ENCODE measurements around the gene TASOR2. TPM values are rescaled to one million over a fixed set of nuclear protein-coding genes. Genes with fewer than 3 reads are reported as not detected.

The TASOR2 gene
- total and polyA plus RNA-seq, 9 of the 15 experiments (the other 6 are each of a cell fraction or from before 2014, with no cell fraction given): 12.7 to 75.3 (median 52.3) TPM

- TF ChIP-seq ETS2 (tag; IDR thresholded peaks at IDR 0.05; ENCODE audit: borderline replicate concordance, poor library complexity, severe bottlenecking) (no peak), HNRNPL (IDR thresholded peaks at IDR 0.05; ENCODE audit: low read depth, low read length) (no peak), ZHX1 (conservative IDR thresholded peaks at IDR 0.05; ENCODE audit: low read length) (no peak), ATF3 (IDR thresholded peaks at IDR 0.05) (peak; percentile 24; the same call in 1 of the 2 replicates), ATF3 (CRISPR knock-in tag; conservative IDR thresholded peaks at IDR 0.05) (no peak), ARID4B (CRISPR knock-in tag; IDR thresholded peaks at IDR 0.05) (peak; percentile 29; the same call in 1 of the 2 replicates), ZNF24 (IDR thresholded peaks at IDR 0.05) (no peak), KDM1A (IDR thresholded peaks at IDR 0.05) (peak in 1 of 2 experiments; percentile 16; a peak in 1 of 4 replicates), KDM5B (IDR thresholded peaks at IDR 0.05; ENCODE audit: insufficient replicate concordance, low read depth, low read length) (no peak), CBX1 (IDR thresholded peaks at IDR 0.05; ENCODE audit: low read depth) (peak; percentile 70), ZFPM2 (CRISPR knock-in tag; IDR thresholded peaks at IDR 0.05) (no peak), ZNF639 (CRISPR knock-in tag; conservative IDR thresholded peaks at IDR 0.05 in 1 of 2, IDR thresholded peaks at IDR 0.05 in 1 of 2) (peak in 1 of 2 experiments; percentile 48; a peak in 1 of 4 replicates), RNF2 (IDR thresholded peaks at IDR 0.05) (peak; percentile 66; the same call in 1 of the 2 replicates), HCFC1 (IDR thresholded peaks at IDR 0.05; ENCODE audit: low read depth, low read length) (peak; percentile 24; the same call in 1 of the 2 replicates), NFXL1 (CRISPR knock-in tag; IDR thresholded peaks at IDR 0.05) (no peak), RFX1 (IDR thresholded peaks at IDR 0.05) (no peak)
Observed at GRCh38 chr10:5692461-5693358, 8.1 kb downstream of the TASOR2 start (continued).

All from K562 (cell line).